Stimulated activated CD8-positive, alpha-beta memory T cell treated with anti-CD3 and anti-CD28 coated beads, Interleukin-7, amount 100 ng/mL, for 4 hours (primary cell): ENCODE results near the gene CHPT1.
A peak's percentile ranks its signal among the peaks of the same experiment; 100 is the strongest.

ENCODE experiments used
- DNase-seq, 2 donors: peaks; one replicate each; pipeline ENCODE4 v3.0.0-alpha.2; 2020; ENCODE audit warnings: low read depth in 2 of 2

The CHPT1 gene

DNA sequence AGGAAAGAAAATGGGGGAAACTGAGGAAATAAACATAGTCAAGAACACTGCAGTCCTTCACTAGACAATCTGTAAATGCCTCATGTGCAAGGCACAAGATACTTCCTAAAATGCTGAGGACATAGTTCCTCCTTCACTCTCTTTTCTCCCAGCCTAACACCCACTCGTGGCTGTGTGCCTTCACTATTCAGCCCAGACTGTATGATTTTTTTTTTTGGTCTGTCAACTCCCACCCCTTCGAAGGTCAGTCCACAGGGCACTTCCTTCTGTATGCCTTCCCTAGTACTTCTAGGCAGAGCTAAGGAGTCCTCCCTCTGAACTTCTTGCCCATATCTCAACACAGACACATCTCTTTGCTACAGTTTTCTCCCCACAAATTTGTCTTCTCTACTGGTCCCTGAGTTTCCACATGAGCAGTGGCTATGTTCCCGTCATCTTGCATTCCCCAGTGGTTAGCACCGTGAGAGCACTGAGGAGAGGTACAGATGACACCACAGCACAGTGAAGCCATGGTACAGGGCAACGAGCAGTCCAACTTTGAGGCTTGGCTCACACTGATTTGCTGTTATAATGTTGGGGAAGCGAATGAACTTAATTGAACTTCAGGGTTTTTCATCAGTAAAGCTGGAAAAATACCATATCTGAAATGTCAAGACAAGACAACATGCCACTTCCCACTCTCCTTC, 65.9 kb downstream of the CHPT1 start:
- DNase-seq, result no peak

DNA sequence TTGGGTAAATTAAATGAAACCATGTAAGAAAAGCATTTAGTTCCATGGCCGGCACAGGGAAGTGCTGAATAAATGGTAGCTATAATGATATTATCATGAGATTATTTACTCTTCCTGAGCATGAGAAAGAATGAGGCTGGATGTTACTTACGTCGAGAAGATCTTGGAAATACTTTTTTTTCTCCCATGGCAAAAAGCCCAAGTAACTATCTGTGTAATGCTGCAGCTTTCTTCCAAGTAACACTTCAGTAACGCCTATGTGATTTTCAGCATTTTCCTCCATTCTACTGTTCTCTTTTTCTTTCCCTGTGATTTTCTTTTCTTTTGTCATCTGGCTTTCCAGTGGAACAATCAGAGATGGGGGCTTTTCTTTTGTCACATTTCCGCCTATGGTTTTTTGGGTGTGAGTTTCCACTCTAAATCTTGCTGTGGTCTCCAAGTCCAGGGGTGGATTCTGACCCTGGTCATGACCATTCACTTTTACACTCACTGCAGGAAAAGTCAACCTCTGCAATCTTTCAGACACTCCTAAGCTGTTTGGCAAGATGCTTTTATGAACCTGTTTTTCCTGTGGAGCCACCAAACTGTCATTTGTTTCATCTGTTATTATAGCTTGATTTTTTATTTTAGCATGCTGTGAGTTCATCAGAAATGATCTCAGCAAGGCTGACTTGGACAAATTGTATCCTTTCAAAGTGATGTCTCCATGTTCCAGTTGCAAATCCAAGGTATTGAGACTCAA, 66.8 kb downstream of the CHPT1 start:
- no peak for DNase-seq

DNA sequence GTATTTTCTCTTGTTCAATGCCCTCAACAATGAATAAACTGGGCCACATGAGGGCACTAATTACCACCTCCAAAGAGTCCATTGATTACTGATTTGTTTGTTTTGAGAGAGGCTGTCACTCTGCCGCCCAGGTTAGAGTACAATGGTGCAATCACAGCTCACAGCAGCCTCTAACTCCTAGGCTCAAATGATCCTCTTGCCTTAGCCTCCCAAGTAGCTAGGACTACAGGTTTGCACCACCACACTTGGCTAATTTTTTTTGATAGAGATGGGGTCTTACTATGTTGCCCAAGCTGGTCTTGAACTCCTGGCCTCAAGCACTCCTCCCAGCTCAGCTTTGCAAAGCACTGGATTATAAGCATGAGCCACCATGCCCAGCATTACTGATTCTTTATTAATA, 70.1 kb downstream of the CHPT1 start:
- no peak for DNase-seq

DNA sequence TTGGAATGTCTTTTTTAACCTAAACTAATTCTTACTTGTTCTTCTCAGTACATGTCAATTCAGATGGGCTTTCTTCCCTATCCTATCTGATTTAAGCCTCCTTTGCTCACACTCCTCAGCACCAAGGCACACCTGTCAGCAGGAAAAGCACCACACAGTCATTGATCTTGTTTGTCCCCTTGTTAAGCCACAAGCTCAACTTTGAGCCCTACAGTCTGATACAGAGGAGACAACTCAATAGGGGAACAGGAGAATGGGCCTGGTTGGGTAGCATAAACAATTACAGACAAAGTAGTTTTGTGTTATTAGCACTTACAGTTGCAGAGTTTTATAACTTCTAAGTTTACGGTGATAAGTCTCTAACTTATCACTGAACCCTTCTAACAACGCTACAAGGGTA, 71.3 kb downstream of the CHPT1 start:
- no peak for DNase-seq

DNA sequence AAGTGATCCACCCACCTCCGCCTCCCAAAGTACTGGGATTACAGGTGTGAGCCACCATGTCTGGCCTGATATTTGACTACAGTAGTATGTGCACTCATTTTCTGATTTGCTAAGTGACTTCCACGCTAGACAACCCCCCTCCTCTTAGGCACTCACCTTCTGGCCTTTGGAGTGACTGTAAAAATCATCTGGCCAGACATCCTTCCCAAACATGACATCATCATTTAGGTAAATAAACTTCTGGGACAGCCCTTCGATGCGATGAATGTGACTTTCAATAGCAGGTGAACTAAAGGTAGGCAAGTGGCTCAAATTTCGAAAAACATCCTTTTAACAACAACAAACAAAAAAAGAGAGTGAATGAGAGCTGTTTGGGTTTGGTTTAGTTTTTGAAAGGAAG, 72.4 kb downstream of the CHPT1 start:
- DNase-seq, result no peak

DNA sequence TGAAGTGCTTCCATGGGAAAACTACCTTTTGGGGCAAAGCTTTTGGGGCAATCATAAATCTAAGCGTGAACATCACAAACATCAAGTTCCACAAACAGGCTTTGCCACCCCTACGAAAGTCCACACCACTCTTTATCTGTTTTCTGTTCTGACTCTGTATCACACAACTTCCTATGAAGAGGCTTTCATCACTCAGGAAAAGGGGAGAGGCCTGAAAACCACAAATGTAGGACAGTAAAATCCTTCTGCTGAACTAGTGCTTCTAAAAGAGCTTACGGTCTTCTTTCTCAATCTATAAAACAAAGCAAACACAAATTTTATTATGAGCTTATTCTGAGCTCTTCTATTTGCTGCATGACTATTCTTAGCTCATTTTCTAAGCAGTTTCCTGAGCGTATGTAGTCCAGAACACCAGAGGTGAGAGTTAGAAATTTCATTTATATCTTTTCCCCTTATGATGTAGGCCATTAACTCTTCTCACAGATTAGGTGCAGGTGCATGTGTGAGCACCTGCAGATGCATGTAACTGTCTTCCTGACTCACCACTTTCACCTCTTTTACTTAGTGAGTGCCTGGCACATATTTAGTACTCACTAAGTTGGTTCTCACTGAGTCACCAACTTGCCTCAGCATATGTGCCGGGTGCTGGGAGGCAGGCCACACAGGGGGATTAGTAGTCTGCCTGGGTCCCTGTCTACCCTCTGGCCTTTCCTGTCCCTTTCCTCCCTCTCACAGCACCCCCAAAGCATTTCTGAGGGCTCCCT, 74.8 kb downstream of the CHPT1 start:
- no peak for DNase-seq

DNA sequence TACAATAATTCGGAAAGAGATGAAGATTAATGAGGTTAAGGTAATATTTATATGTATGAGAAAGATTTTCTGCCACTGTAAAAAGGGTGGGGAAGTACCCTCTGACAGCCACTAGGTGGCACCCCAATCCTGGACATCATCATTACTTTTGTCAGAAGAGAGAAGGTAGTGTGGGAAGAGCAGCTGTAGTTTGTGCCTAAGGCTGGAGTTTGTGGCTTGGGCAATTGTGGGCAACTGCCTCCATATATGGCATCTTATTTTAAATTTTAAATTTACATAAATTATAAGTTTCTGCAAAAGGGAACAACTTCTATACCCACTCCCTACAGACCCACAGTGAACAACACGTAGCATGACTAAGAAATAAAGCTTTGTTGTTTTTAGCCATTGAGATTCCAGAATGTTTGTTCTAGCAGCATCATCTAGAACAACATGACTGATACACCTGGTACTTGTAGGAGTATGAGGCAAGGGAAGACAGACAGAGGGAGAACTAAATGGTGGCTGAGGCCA, 76.3 kb downstream of the CHPT1 start:
- peak; percentile 39 to 48 for DNase-seq

DNA sequence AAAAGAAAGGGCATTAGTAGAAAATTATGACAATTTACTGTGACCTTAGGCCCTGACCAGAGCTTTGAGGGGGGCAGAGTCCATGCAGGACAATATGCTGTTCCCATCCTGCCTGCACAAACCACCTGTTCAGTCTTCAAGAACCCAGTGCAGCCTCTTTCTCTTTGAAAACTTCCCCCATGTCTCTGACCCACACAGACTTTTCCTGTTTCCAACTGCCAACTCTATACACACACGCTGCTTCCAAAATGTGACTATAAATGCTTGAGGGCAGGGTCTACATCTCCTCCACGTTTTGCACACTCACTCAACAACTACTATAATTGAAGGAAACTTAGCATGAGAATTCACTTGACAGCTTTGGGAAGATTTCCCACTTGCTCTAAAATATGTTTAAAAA, 78.4 kb downstream of the CHPT1 start:
- DNase-seq, result no peak

DNA sequence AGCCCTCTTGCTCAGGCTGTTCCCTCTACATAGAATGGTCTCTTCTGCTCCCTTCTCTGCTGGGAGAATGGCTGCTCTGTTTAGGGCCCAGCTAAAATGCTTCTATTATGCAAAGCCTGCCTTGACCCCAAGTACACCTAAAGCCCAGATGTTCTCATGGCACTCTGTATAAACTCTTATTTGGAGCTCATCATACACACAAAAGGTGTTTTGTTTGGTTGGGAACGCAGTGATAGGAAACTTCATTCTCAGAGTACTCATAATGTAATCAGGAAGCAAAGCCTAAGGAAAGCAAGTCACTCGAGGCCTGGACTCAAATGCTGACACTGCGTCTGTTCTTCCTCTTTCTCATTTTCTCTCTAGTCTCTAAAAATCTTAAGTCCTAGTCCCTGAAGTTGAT, 80.0 kb downstream of the CHPT1 start:
- no peak for DNase-seq

DNA sequence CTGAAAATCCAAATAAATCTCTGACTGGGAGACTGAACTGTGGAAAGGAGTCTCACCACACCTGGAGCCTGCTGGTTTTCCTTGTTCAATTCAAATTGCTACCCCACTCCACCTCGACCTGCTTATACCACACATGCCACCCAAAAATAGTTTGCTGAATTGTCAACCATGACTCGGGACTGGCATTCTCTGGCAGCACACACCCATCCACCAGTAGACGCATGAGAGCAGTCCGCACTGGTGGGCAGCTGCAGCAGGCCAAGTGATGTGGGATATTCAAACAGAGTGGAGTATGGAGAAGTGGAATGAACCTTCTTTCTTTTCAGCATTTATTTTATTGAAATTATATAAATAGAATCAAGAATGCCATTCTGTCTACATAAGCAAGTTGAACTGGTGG, 80.5 kb downstream of the CHPT1 start:
- DNase-seq, result no peak
